Adrenal gland (tissue), 5 donors: ENCODE data around the gene KCNJ9.

Experiments
- POLR2A ChIP-seq, 2 donors: fragments of 450-650 bp; IDR thresholded peaks; one replicate each; pipeline ENCODE4 v1.6.1; 2017; ENCODE audit warnings: antibody characterized with exemption in 2 of 2, mild to moderate bottlenecking in 2 of 2, moderate library complexity in 1 of 2
- TF ChIP-seq, protein P1 (sequence below), 6 experiments: fragments of 450-650 bp in 4 of 6; fragments of 200-600 bp in 2 of 6; sonication (generic) in 1 of 6; IDR thresholded peaks; 1 replicate in 5 of 6; 2 replicates in 1 of 6; pipeline versions ENCODE4 v1.5.1 to v1.8.0; 2016 to 2021; ENCODE audit warnings: antibody characterized with exemption in 6 of 6, mild to moderate bottlenecking in 2 of 6, moderate library complexity in 1 of 6
- donor health status: DM: no; HTN: no; CAD: no.

DNA sequence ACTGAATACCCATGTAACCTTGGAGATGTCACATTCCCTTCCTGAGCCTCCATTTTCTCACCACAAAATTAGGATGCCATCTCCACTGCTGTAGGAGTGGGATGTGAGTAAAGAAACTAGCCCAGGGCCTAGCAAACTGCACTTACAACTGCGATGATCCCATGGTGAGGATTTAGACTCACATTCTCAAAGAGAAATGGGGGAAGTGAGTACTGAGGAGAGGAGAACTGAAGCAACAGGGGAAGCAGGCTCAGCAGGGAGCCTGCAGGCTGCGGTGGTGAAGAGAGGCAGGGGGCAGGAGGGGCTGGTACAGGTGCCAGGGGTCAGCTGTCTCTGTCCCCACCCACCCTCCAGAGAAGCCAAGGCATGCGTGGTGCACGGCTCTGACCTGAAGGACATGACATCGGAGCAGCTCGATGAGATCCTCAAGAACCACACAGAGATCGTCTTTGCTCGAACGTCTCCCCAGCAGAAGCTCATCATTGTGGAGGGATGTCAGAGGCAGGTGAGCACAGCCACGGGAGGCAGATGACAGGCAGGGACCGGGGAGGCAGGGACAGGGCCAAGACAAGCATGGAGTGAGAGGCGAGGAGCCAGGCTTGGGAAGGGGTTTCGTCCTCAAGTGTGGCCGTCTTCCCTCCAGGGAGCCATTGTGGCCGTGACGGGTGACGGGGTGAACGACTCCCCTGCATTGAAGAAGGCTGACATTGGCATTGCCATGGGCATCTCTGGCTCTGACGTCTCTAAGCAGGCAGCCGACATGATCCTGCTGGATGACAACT, 53.6 kb downstream of the KCNJ9 start:
- TF ChIP-seq, protein P1, sequence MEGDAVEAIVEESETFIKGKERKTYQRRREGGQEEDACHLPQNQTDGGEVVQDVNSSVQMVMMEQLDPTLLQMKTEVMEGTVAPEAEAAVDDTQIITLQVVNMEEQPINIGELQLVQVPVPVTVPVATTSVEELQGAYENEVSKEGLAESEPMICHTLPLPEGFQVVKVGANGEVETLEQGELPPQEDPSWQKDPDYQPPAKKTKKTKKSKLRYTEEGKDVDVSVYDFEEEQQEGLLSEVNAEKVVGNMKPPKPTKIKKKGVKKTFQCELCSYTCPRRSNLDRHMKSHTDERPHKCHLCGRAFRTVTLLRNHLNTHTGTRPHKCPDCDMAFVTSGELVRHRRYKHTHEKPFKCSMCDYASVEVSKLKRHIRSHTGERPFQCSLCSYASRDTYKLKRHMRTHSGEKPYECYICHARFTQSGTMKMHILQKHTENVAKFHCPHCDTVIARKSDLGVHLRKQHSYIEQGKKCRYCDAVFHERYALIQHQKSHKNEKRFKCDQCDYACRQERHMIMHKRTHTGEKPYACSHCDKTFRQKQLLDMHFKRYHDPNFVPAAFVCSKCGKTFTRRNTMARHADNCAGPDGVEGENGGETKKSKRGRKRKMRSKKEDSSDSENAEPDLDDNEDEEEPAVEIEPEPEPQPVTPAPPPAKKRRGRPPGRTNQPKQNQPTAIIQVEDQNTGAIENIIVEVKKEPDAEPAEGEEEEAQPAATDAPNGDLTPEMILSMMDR (IDR thresholded peaks at IDR 0.05) = no peak
- TF ChIP-seq POLR2A (IDR thresholded peaks at IDR 0.05) = no peak
